ENCODE results near the gene JAK1.

Gene JAK1

GRCh38 chr1:64866689-64867088 lies 99.7 kb downstream of the JAK1 start:
- H3K4me3 ChIP-seq (ENCODE audit: low read length), result no peak overlapping the region
- DNase-seq (ENCODE audit: low read depth), result no peak
- TF ChIP-seq, protein P1, sequence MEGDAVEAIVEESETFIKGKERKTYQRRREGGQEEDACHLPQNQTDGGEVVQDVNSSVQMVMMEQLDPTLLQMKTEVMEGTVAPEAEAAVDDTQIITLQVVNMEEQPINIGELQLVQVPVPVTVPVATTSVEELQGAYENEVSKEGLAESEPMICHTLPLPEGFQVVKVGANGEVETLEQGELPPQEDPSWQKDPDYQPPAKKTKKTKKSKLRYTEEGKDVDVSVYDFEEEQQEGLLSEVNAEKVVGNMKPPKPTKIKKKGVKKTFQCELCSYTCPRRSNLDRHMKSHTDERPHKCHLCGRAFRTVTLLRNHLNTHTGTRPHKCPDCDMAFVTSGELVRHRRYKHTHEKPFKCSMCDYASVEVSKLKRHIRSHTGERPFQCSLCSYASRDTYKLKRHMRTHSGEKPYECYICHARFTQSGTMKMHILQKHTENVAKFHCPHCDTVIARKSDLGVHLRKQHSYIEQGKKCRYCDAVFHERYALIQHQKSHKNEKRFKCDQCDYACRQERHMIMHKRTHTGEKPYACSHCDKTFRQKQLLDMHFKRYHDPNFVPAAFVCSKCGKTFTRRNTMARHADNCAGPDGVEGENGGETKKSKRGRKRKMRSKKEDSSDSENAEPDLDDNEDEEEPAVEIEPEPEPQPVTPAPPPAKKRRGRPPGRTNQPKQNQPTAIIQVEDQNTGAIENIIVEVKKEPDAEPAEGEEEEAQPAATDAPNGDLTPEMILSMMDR (conservative IDR thresholded peaks at IDR 0.05; ENCODE audit: low read depth, low read length), result no peak

DNA sequence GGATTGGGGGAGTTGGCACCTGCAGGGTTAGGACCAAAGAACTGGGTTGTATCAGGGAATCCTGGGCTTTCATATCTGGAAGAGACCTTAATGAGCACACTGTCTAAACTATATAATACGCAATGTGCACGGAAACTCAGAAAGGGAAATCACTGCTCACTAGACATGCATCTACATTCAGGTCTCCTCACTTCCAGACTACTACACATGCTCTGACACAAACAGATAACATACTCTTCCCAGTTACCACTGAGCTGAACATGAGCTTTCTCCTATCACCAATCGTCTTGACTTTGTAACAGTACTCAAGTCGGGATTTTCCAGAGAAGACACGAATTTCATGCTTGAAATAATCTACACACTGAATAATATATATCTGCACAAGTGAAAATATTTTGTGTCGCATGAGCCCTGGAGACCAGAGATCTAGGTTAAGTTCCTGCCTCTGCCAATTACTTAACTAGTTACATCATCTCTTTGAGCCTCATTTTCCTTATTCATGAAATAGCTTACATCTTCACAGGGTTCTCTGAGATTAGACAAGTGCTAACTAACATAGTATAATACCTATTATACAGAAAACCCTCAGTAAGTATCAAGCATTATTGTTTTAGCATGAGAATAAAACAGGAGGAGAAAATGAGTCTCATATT lies 101.1 kb downstream of the JAK1 start:
- no peak overlapping the region for H3K4me3 ChIP-seq (ENCODE audit: low read length)
- TF ChIP-seq, protein P1 (conservative IDR thresholded peaks at IDR 0.05; ENCODE audit: low read depth, low read length), result no peak
- no peak for DNase-seq (ENCODE audit: low read depth)

- no peak for DNase-seq (ENCODE audit: low read depth)
- TF ChIP-seq, protein P1 (conservative IDR thresholded peaks at IDR 0.05; ENCODE audit: low read depth, low read length), result no peak
- no peak overlapping the region for H3K4me3 ChIP-seq (ENCODE audit: low read length)
These were observed 102.1 kb downstream of the JAK1 start for GRCh38 chr1:64864018-64864940.

DNA sequence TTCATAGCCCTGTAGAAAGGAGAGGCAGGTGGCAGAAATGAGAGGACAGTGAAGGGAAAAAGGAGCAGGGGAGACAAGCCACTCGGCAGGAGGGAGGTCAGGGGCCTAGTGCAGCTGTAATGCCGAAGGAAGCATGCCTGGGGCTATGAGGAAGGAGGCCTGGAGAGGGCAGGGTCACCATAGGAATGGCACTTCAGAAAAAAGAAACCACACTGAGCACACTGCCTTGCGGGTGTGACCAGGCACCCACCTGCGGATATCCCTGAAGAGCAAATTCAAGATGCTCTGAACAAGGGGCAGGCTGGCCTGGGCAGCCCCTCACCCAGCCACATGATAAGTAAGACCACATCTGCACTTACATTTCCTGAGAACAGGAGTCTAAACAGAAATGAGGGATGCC lies 104.7 kb downstream of the JAK1 start:
- no peak overlapping the region for H3K4me3 ChIP-seq (ENCODE audit: low read length)
- TF ChIP-seq, protein P1 (conservative IDR thresholded peaks at IDR 0.05; ENCODE audit: low read depth, low read length), result peak; percentile 52
- no peak for DNase-seq (ENCODE audit: low read depth)

GRCh38 chr1:64857347-64857746 lies 109.0 kb downstream of the JAK1 start:
- no peak overlapping the region for H3K4me3 ChIP-seq (ENCODE audit: low read length)
- TF ChIP-seq, protein P1 (conservative IDR thresholded peaks at IDR 0.05; ENCODE audit: low read depth, low read length), result no peak
- DNase-seq (ENCODE audit: low read depth), result no peak

DNA sequence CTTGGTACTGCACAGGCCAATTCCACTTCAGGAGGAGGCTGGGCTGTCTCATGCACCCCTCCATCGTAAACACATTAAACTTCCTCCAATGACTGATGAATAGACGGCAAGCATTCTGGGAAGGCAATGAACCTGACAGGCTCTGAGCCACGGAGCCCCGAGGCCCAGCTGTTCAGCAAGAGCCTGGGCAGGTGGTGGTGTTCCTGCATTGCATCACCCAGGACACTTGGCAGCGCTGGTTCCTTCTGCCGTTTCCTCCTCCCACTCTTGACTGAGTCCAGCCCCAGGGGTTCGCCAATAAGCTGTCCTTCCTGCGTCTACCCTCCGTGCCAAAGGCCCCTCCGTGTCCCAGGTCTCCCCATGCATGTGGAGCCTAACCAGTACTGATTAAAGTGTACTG lies 109.8 kb downstream of the JAK1 start:
- no peak for DNase-seq (ENCODE audit: low read depth)
- TF ChIP-seq, protein P1 (conservative IDR thresholded peaks at IDR 0.05; ENCODE audit: low read depth, low read length), result no peak
- no peak overlapping the region for H3K4me3 ChIP-seq (ENCODE audit: low read length)

Data from retinal pigment epithelial cell (primary cell).